Measurements from ENCODE around the gene C14orf180.
"Not testable (repeated sequence)": the region's sequence is repeated elsewhere in the genome, so short reads cannot be mapped to it uniquely, and the experiment has no call there.

Gene C14orf180

DNA sequence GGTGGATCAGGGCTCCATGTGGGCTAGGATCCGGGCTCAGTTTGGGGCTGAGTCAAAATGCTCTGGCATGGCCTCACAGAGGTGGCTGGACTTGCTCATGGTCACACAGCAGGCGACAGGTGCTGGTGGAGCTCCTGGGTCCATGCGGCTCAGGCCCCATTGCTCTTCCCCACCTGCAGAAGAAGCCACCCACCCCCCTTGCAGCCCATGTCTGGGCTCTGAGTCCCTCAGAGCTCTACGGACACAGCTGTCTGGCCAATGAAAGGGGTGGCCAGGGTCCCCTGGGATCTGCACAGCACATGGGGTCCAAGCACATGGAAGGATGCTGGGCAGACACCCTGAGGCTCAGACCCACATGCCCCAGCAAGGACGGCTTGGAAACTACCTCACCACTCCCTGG, 17.0 kb upstream of the C14orf180 start:
- DNase-seq = no peak

DNA sequence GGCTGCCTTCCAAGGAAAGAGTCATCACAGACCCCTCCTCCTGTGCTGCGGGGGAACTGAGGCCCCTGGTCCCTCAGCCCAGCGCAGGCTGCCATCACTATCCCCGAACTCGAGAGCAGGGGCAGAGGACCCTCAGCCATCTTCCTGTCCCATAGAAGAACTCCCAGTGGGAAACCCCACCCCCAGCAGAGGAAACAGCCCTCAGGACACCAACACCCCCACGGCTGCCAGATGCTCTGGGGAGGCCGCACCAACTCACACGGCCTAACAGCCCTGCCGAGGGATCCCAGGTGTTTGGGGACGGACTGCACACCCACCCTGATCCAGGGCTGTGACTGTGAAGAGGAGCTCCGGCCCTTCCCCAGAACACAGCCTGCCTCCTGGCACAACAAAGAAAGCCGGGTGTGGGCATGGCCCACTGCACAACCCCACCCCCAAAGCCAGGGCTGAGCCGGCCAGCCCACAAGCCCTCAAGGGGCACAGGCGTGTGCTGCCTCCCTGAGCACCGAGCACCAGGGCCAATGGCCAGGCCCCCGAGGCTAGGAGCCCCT, 16.3 kb upstream of the C14orf180 start:
- no peak for DNase-seq

DNA sequence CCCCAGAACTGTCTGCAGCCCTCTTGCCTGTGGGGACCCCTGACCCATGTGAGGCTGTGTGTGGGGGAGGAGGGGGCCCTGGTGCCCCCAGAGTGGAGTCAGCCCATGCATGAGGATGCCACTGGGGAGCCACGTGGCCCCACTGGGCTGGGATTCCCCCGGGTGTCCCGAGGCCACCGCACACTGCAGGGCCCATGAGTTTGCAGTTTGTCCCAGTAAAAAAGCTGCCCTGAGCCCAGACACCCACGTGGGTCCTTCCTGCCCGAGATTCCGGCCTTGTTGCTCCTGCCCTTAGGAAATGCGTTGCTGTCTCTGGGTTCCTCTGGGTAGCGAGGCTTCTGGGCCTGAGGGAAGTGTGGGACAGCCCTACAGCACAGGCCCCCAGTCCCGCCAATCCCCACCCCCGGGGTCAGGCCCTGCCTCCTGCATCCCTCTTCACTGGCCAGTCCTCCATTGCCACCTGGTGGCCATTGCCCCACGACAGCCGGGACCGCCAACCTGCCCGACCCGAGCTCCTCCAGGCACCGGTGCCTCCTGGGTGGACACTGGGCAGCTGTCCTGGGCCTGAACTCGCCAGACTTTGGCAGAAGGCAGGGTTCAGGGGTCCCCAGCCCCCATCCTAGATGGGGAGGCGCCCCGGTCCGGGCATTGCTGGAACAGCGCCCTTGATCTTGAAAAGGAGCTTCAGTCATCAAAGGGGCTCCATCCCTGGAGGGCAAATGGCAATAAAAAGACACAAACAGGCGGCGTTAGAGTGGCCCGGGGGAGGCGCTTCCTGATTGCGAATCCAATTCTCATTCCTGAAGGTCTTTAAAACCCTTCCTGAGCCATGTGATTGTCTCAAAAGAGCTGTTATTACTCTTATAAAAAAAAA, 15.6 kb upstream of the C14orf180 start:
- no peak for DNase-seq

GRCh38 chr14:104564744-104565679, 14.6 kb upstream of the C14orf180 start:
- no peak for DNase-seq

GRCh38 chr14:104567141-104567956, 12.2 kb upstream of the C14orf180 start:
- no peak for DNase-seq

- no peak for DNase-seq
Observed at GRCh38 chr14:104567957-104568225, 11.7 kb upstream of the C14orf180 start.

GRCh38 chr14:104568620-104569019, 10.9 kb upstream of the C14orf180 start:
- DNase-seq = no peak

DNA sequence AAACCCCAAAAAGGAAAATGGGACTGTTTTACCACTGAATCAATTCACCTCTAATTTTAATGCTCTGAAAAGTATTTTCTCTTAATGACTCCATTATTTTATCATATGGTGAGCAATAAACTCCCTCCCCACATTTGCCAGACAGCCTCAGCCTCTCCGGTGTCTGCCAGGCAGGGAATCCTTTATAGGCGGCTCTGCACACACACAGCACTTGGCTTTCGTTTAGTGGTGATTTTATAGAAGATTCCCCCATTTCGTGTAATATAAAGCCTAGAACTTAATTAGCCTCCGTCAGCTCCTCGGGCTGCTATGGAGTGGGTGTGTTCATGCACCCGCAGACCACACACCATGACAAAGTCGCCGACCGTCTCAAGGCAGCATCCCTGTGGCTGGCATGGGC, 10.1 kb upstream of the C14orf180 start:
- DNase-seq = no peak

DNA sequence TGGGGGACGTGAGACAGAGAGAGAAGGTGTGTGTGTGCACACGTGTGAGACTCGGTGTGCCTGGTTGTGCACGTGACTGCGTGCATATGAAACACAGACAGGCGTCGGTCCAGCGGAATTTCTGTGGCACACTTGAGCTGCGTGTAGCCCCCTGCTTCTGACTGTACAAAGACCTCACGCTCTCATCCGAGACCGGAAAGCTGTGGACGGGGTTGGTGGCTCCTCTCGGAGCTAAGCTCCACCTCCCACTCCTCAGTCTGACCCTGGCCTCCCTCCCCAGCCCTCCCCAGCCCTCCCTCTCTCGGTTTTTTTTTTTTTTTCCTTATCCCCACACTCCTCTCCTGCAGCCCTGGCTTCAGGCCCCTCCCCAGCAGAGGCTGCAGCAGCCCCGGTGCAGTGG, 8.3 kb upstream of the C14orf180 start:
- DNase-seq = no peak

- DNase-seq = no peak
Observed at GRCh38 chr14:104572024-104572626, 7.4 kb upstream of the C14orf180 start.

- no peak for DNase-seq
Observed at GRCh38 chr14:104572668-104573067, 6.9 kb upstream of the C14orf180 start.

GRCh38 chr14:104573930-104574329, 5.6 kb upstream of the C14orf180 start:
- no peak for DNase-seq

DNA sequence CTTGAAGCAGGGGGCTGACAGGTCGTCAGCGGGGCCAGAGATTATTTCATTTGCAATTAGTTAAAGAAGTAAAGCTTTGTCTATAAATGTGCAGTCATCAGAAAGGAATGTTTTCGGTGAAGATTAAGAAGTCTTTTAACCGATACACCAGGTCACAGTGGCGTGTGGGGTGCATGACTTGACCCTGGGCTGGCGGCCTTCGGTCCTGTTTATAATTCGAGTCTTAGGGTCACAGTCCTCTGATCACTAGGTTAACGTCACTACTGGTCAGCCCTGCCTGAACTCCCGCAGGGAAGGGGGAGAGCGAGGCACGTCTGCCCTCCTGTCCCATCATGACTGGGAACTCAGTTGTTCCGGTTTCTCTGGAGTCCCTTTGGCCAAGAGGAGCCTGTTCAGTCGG, 5.0 kb upstream of the C14orf180 start:
- DNase-seq = no peak

GRCh38 chr14:104574978-104575583, 4.5 kb upstream of the C14orf180 start:
- no peak for DNase-seq

- no peak for DNase-seq
Observed at GRCh38 chr14:104576232-104576969, 3.2 kb upstream of the C14orf180 start.

GRCh38 chr14:104576970-104577332, 2.6 kb upstream of the C14orf180 start:
- DNase-seq = no peak

GRCh38 chr14:104577426-104577825, 2.1 kb upstream of the C14orf180 start:
- DNase-seq = no peak

DNA sequence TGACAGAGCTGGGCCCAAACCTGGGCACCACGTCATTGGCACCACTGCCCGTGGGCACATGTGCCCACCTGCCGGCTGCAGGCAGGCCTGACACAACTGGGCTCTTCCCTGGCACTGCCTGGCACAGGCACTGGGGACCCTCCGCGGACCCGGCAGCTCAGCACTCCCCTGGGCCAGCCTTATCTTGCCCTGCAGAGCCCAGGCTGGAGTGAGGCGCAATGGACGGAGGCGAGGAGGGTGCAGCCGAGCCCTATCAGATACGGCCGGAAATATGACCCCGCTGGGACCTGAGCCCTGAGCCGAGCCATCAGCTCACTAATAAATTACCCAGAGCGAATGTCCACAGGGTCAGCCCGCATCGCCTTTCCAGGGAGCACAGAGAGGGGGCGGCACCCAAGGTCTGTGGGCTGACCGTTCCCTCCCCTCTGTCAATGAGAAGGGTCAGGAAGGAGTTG, 1.7 kb upstream of the C14orf180 start:
- no peak for DNase-seq

DNA sequence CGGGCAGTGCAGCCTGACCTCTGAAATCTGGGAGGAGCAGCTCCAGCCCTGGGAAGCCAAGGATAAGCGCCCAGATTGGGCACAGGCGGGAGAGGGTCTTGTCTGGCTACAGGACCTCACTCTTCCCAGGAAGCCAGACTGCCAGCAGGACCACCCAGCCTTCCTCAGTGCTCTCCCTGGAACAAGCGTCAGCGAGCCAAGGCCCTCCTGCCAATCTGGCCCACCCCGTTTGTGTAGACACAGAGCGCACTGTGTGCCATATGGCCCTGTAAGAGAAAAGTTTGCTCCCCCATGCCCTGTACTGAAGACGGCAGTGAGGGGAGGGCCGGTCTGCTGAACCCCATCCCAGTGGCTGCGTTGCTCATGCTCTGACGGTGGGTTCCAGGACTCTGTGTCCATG, 1.2 kb upstream of the C14orf180 start:
- no peak for DNase-seq

DNA sequence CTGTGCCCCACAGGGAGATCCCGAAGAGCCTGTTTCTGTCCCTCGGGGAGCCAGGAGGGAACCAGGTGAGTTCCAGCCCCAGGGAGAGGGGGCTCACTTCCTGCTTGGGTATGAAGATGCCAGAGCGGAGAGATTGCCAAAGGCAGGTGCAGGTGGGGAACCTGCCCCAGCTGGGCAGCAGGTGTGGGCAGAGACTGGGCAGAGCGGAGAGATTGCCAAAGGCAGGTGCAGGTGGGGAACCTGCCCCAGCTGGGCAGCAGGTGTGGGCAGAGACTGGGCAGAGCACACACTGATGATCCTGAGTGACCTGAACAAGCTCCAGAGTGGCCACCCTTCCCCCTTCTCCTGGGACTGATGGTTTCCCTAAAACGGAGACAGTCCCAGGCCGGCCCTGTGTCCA, 375 bp downstream of the C14orf180 start:
- DNase-seq = not testable (repeated sequence)

- no peak for DNase-seq
Observed at GRCh38 chr14:104580961-104581360, 1.4 kb downstream of the C14orf180 start.
